Measurements from ENCODE around the gene ZMPSTE24. TPM values are rescaled to one million over a fixed set of nuclear protein-coding genes. Genes with fewer than 3 reads are reported as not detected.

ZMPSTE24 gene
- total and polyA plus RNA-seq, 2 donors (not counting 1 experiment from before 2014, with no cell fraction given), result 60.9 to 67.6 TPM

DNA sequence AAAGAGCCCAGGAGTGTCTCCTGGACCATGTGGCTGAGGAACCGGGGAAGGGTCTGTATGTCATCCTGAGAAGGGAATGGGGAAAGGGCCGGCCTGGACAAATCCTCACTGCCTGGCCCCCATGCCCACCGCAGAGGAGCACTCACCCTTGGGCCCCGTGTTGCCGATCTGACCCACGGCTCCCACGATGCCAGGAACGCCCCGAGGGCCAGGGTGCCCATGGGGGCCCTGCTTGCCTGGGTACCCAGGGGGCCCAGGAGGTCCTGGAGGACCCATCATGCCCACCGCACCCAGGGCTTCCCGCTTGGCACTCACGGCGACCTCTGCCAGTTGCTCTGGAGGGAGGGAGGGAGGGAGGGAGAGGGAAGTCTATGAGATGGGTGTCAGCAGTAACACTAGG, 44.4 kb downstream of the ZMPSTE24 start:
- Histone ChIP-seq H4K20me1 (ENCODE audit: control insufficient read depth, extremely low read depth, insufficient read depth, low read length) (no peaks in the 10 kb centered on the region), H3K4me3 (replicated peaks in 1 of 4; ENCODE audit: control extremely low read depth in 1 of 4, insufficient read depth in 1 of 4, low read depth in 3 of 4, low read length in 4 of 4) (no peak overlapping the region), H3K4me1 (ENCODE audit: control insufficient read depth, extremely low read depth, insufficient read depth, low read length) (no peaks in the 10 kb centered on the region), H3K27me3 (ENCODE audit: control insufficient read depth, insufficient read depth, low read length) (no peaks in the 10 kb centered on the region), H3K36me3 (ENCODE audit: control insufficient read depth, insufficient read depth, low read length) (no peaks in the 10 kb centered on the region), H2AFZ (ENCODE audit: low read length) (no peak overlapping the region), H3K9me3 (ENCODE audit: control insufficient read depth, insufficient read depth, low read depth, low read length) (no peaks in the 10 kb centered on the region), H3K4me2 (ENCODE audit: extremely low read depth, insufficient read depth, low read length) (no peak overlapping the region), H3K27ac (ENCODE audit: insufficient read depth, low read length) (no peak overlapping the region), H3K79me2 (ENCODE audit: control insufficient read depth, insufficient read depth, low read length) (no peaks in the 10 kb centered on the region), H3K9ac (ENCODE audit: insufficient read depth, low read length) (no peak overlapping the region)
- no peak for TF ChIP-seq EZH2 (IDR thresholded peaks at IDR 0.05; ENCODE audit: low read length, missing control alignments)
- TF ChIP-seq, protein P1, sequence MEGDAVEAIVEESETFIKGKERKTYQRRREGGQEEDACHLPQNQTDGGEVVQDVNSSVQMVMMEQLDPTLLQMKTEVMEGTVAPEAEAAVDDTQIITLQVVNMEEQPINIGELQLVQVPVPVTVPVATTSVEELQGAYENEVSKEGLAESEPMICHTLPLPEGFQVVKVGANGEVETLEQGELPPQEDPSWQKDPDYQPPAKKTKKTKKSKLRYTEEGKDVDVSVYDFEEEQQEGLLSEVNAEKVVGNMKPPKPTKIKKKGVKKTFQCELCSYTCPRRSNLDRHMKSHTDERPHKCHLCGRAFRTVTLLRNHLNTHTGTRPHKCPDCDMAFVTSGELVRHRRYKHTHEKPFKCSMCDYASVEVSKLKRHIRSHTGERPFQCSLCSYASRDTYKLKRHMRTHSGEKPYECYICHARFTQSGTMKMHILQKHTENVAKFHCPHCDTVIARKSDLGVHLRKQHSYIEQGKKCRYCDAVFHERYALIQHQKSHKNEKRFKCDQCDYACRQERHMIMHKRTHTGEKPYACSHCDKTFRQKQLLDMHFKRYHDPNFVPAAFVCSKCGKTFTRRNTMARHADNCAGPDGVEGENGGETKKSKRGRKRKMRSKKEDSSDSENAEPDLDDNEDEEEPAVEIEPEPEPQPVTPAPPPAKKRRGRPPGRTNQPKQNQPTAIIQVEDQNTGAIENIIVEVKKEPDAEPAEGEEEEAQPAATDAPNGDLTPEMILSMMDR (conservative IDR thresholded peaks at IDR 0.05 in 1 of 2, IDR thresholded peaks at IDR 0.05 in 1 of 2; ENCODE audit: low read depth in 1 of 2, low read length in 2 of 2), result no peak
- DNase-seq (ENCODE audit: low read depth in 2 of 2), result no peak

DNA sequence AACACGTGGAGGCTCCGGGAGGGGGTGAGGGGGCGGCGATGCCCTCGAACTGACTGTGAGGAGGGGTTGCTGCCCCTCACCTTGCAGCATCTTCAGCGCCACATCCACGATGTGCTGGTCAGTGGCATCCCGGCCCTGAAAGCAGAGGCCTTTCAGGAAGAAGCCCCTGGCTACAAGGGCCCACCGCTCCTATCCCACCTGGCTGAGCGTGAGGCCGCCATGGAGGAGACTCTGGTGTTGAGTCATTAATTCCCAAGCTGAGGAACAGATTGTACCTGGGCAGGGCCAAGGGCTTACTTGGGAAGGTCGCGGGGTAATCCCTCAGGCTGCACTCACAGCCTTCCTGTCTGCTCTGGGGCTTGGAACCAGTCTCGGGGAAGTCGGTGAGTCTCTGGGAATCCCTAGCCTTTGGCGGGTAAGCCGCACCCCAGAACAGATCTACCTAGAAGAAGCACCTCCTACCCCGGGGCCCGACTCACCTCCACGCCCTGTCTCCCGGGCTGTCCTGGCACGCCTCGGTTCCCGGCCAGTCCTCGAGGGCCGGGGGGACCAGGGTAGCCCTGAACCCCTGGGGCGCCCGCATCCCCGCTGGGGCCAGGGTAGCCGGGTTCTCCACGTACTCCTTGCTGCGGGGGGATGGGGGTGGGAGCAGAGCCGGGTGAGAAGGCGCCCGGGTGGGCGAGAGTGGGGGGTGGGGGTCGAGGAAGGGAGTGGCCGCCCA, 45.2 kb downstream of the ZMPSTE24 start:
- Histone ChIP-seq H3K9me3 (ENCODE audit: control insufficient read depth, insufficient read depth, low read depth, low read length) (no peaks in the 10 kb centered on the region), H3K4me2 (ENCODE audit: extremely low read depth, insufficient read depth, low read length) (no peak overlapping the region), H4K20me1 (ENCODE audit: control insufficient read depth, extremely low read depth, insufficient read depth, low read length) (no peaks in the 10 kb centered on the region), H2AFZ (ENCODE audit: low read length) (no peak overlapping the region), H3K36me3 (ENCODE audit: control insufficient read depth, insufficient read depth, low read length) (no peaks in the 10 kb centered on the region), H3K27ac (ENCODE audit: insufficient read depth, low read length) (no peak overlapping the region), H3K27me3 (ENCODE audit: control insufficient read depth, insufficient read depth, low read length) (no peaks in the 10 kb centered on the region), H3K4me1 (ENCODE audit: control insufficient read depth, extremely low read depth, insufficient read depth, low read length) (no peaks in the 10 kb centered on the region), H3K9ac (ENCODE audit: insufficient read depth, low read length) (no peak overlapping the region), H3K79me2 (ENCODE audit: control insufficient read depth, insufficient read depth, low read length) (no peaks in the 10 kb centered on the region), H3K4me3 (replicated peaks in 1 of 4; ENCODE audit: control extremely low read depth in 1 of 4, insufficient read depth in 1 of 4, low read depth in 3 of 4, low read length in 4 of 4) (no peak overlapping the region)
- TF ChIP-seq, protein P1 (conservative IDR thresholded peaks at IDR 0.05 in 1 of 2, IDR thresholded peaks at IDR 0.05 in 1 of 2; ENCODE audit: low read depth in 1 of 2, low read length in 2 of 2), result no peak
- no peak for TF ChIP-seq EZH2 (IDR thresholded peaks at IDR 0.05; ENCODE audit: low read length, missing control alignments)
- no peak for DNase-seq (ENCODE audit: low read depth in 2 of 2)

DNA sequence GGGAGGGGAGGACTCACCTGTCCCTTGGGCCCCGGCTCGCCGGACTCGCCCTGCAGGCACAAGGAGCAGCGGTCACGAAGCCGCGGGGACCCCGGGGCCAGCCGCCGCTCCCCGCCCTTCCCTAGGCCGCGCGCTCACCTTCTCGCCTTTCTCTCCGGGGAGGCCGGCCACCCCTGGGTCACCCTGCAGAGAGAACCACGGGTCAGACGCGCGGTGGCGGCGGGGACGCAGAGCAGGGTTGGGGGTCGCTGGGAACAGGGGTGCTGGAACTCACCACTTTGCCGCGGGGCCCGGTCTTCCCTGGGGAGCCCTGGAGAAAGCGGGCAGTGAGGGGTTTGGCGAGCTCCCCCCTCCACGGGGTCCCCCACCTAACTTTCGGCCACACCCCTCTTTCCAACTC, 45.8 kb downstream of the ZMPSTE24 start:
- Histone ChIP-seq H3K4me3 (replicated peaks in 1 of 4; ENCODE audit: control extremely low read depth in 1 of 4, insufficient read depth in 1 of 4, low read depth in 3 of 4, low read length in 4 of 4) (no peak overlapping the region), H3K79me2 (ENCODE audit: control insufficient read depth, insufficient read depth, low read length) (no peaks in the 10 kb centered on the region)
- DNase-seq (ENCODE audit: low read depth in 2 of 2), result no peak

More for the DNA sequence above, 45.8 kb downstream of the ZMPSTE24 start:
- Histone ChIP-seq H3K27ac (ENCODE audit: insufficient read depth, low read length) (no peak overlapping the region), H3K4me1 (ENCODE audit: control insufficient read depth, extremely low read depth, insufficient read depth, low read length) (no peaks in the 10 kb centered on the region), H3K4me2 (ENCODE audit: extremely low read depth, insufficient read depth, low read length) (no peak overlapping the region), H4K20me1 (ENCODE audit: control insufficient read depth, extremely low read depth, insufficient read depth, low read length) (no peaks in the 10 kb centered on the region), H3K9me3 (ENCODE audit: control insufficient read depth, insufficient read depth, low read depth, low read length) (no peaks in the 10 kb centered on the region), H3K9ac (ENCODE audit: insufficient read depth, low read length) (no peak overlapping the region), H3K36me3 (ENCODE audit: control insufficient read depth, insufficient read depth, low read length) (no peaks in the 10 kb centered on the region), H2AFZ (ENCODE audit: low read length) (no peak overlapping the region), H3K27me3 (ENCODE audit: control insufficient read depth, insufficient read depth, low read length) (no peaks in the 10 kb centered on the region)
- TF ChIP-seq, protein P1 (conservative IDR thresholded peaks at IDR 0.05 in 1 of 2, IDR thresholded peaks at IDR 0.05 in 1 of 2; ENCODE audit: low read depth in 1 of 2, low read length in 2 of 2), result no peak
- TF ChIP-seq EZH2 (IDR thresholded peaks at IDR 0.05; ENCODE audit: low read length, missing control alignments), result no peak
